Measurements from ENCODE around the gene PDE7B. TPM values are rescaled to one million over a fixed set of nuclear protein-coding genes. Genes with fewer than 3 reads are reported as not detected.

PDE7B gene
- total and polyA plus RNA-seq, 3 experiments from 2014 or later = 0.04 to 0.24 (median 0.07) TPM

DNA sequence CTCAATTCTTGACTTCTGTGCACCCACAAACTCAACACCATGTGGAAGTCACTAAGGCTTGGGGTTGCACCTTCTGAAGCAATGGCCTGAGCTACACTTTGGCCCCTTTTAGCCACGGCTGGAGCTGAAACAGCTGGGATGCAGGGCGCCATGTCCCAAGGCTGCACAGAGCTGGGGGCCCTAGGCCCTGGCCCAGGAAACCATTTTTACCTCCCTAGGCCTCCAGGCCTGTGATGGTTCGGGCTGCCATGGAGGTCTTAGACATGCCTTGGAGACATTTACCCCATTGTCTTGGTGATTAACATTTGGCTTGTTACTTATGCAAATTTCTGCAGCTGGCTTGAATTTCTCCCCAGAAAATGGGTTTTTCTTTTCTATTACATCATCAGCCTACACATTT, 311.8 kb downstream of the PDE7B start:
- H3K4me3 Mint-ChIP-seq = no peak overlapping the region
- no peak overlapping the region for H3K27ac Mint-ChIP-seq
- Histone ChIP-seq H3K9me3 (ENCODE audit: low read length) (no peaks in the 10 kb centered on the region), H3K4me3 (ENCODE audit: low read length) (no peak overlapping the region), H3K27me3 (ENCODE audit: insufficient read depth, low read length, poor library complexity, severe bottlenecking) (no peaks in the 10 kb centered on the region), H3K27ac (ENCODE audit: low read depth, low read length) (no peak overlapping the region), H3K36me3 (ENCODE audit: insufficient read depth, low read length) (no peaks in the 10 kb centered on the region), H3K4me1 (ENCODE audit: insufficient read depth, low read length) (no peaks in the 10 kb centered on the region)
- CTCF ChIA-PET = no interaction called here
- no peak for DNase-seq
- peaks cover 3 to 19% of the 10 kb centered on the region in 2 donors for H3K27me3 Mint-ChIP-seq
- H3K4me1 Mint-ChIP-seq = no peaks in the 10 kb centered on the region
- POLR2A ChIA-PET = no interaction called here
- no peaks in the 10 kb centered on the region for H3K9me3 Mint-ChIP-seq
- H3K36me3 Mint-ChIP-seq = no peaks in the 10 kb centered on the region

DNA sequence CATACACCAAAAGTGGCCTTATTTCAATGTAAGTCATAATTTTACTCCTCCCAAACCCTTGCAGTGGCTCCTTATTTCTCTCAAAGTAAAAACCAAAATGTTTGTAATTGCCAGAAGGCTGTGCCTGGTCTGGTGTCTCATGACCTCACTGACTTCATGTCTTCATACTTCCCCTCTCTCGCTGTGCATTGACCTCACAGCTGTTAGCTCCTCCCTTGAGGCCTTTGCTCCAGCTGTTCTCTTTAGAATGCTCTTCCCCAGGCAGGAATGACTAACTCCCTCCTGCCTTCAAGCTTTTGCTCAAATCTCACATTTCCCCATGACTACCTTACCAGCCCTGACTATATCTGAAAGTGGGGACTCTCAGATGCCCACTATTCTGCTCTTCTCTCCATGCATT, 315.3 kb downstream of the PDE7B start:
- POLR2A ChIA-PET = no interaction called here
- no peak overlapping the region for H3K4me3 Mint-ChIP-seq
- Histone ChIP-seq H3K9me3 (ENCODE audit: low read length) (no peaks in the 10 kb centered on the region), H3K36me3 (ENCODE audit: insufficient read depth, low read length) (no peaks in the 10 kb centered on the region), H3K27ac (ENCODE audit: low read depth, low read length) (no peak overlapping the region), H3K4me1 (ENCODE audit: insufficient read depth, low read length) (no peaks in the 10 kb centered on the region), H3K4me3 (ENCODE audit: low read length) (no peak overlapping the region), H3K27me3 (ENCODE audit: insufficient read depth, low read length, poor library complexity, severe bottlenecking) (no peaks in the 10 kb centered on the region)
- CTCF ChIA-PET = no interaction called here
- no peaks in the 10 kb centered on the region for H3K36me3 Mint-ChIP-seq
- H3K27ac Mint-ChIP-seq = no peak overlapping the region
- no peaks in the 10 kb centered on the region for H3K4me1 Mint-ChIP-seq
- DNase-seq = no peak
- H3K27me3 Mint-ChIP-seq = peaks cover 3 to 18% of the 10 kb centered on the region in 2 donors
- peaks cover 0 to 2% (median 0%) of the 10 kb centered on the region in 5 donors for H3K9me3 Mint-ChIP-seq

- ChIA-PET CTCF (no interaction called here), POLR2A (no interaction called here)
- DNase-seq = no peak
- no peaks in the 10 kb centered on the region for H3K36me3 Mint-ChIP-seq
- peaks cover 4 to 17% of the 10 kb centered on the region in 2 donors for H3K27me3 Mint-ChIP-seq
- peaks cover 0 to 2% (median 0%) of the 10 kb centered on the region in 5 donors for H3K9me3 Mint-ChIP-seq
- no peak overlapping the region for H3K27ac Mint-ChIP-seq
- H3K36me3 ChIP-seq (ENCODE audit: insufficient read depth, low read length) = no peaks in the 10 kb centered on the region
- H3K4me3 Mint-ChIP-seq = no peak overlapping the region
- no peaks in the 10 kb centered on the region for H3K9me3 ChIP-seq (ENCODE audit: low read length)
- no peak overlapping the region for H3K4me3 ChIP-seq (ENCODE audit: low read length)
- H3K27ac ChIP-seq (ENCODE audit: low read depth, low read length) = no peak overlapping the region
- no peaks in the 10 kb centered on the region for H3K27me3 ChIP-seq (ENCODE audit: insufficient read depth, low read length, poor library complexity, severe bottlenecking)
- H3K4me1 ChIP-seq (ENCODE audit: insufficient read depth, low read length) = no peaks in the 10 kb centered on the region
- no peaks in the 10 kb centered on the region for H3K4me1 Mint-ChIP-seq
Observed at GRCh38 chr6:136169394-136170148, 318.1 kb downstream of the PDE7B start.

GRCh38 chr6:136171231-136171630, 319.7 kb downstream of the PDE7B start:
- H3K4me3 Mint-ChIP-seq = no peak overlapping the region
- no peaks in the 10 kb centered on the region for H3K27me3 ChIP-seq (ENCODE audit: insufficient read depth, low read length, poor library complexity, severe bottlenecking)
- no peaks in the 10 kb centered on the region for H3K4me1 Mint-ChIP-seq
- H3K36me3 Mint-ChIP-seq = no peaks in the 10 kb centered on the region
- H3K27me3 Mint-ChIP-seq = peaks cover 4 to 17% of the 10 kb centered on the region in 2 donors
- H3K36me3 ChIP-seq (ENCODE audit: insufficient read depth, low read length) = no peaks in the 10 kb centered on the region
- DNase-seq = no peak
- H3K9me3 Mint-ChIP-seq = peaks cover 0 to 2% (median 0%) of the 10 kb centered on the region in 5 donors
- no peak overlapping the region for H3K27ac ChIP-seq (ENCODE audit: low read depth, low read length)
- H3K4me1 ChIP-seq (ENCODE audit: insufficient read depth, low read length) = no peaks in the 10 kb centered on the region
- CTCF ChIA-PET = no interaction called here
- H3K9me3 ChIP-seq (ENCODE audit: low read length) = no peaks in the 10 kb centered on the region
- H3K4me3 ChIP-seq (ENCODE audit: low read length) = no peak overlapping the region
- POLR2A ChIA-PET = no interaction called here
- no peak overlapping the region for H3K27ac Mint-ChIP-seq

- Histone ChIP-seq H3K9me3 (ENCODE audit: low read length) (no peaks in the 10 kb centered on the region), H3K27ac (ENCODE audit: low read depth, low read length) (no peak overlapping the region), H3K27me3 (ENCODE audit: insufficient read depth, low read length, poor library complexity, severe bottlenecking) (no peaks in the 10 kb centered on the region), H3K4me3 (ENCODE audit: low read length) (no peak overlapping the region), H3K4me1 (ENCODE audit: insufficient read depth, low read length) (no peaks in the 10 kb centered on the region), H3K36me3 (ENCODE audit: insufficient read depth, low read length) (no peaks in the 10 kb centered on the region)
- H3K27me3 Mint-ChIP-seq = peaks cover 4 to 29% of the 10 kb centered on the region in 2 donors
- no peak for DNase-seq
- H3K27ac Mint-ChIP-seq = no peak overlapping the region
- no peaks in the 10 kb centered on the region for H3K36me3 Mint-ChIP-seq
- ChIA-PET POLR2A (no interaction called here), CTCF (no interaction called here)
- no peak overlapping the region for H3K4me3 Mint-ChIP-seq
- peaks cover 0 to 2% (median 0%) of the 10 kb centered on the region in 5 donors for H3K9me3 Mint-ChIP-seq
- H3K4me1 Mint-ChIP-seq = no peaks in the 10 kb centered on the region
Observed at GRCh38 chr6:136173519-136174507, 322.3 kb downstream of the PDE7B start.

- DNase-seq = no peak
- H3K36me3 Mint-ChIP-seq = no peaks in the 10 kb centered on the region
- Histone ChIP-seq H3K27ac (ENCODE audit: low read depth, low read length) (no peak overlapping the region), H3K4me3 (ENCODE audit: low read length) (no peak overlapping the region), H3K27me3 (ENCODE audit: insufficient read depth, low read length, poor library complexity, severe bottlenecking) (no peaks in the 10 kb centered on the region), H3K36me3 (ENCODE audit: insufficient read depth, low read length) (no peaks in the 10 kb centered on the region), H3K4me1 (ENCODE audit: insufficient read depth, low read length) (no peaks in the 10 kb centered on the region), H3K9me3 (ENCODE audit: low read length) (no peaks in the 10 kb centered on the region)
- no peak overlapping the region for H3K4me3 Mint-ChIP-seq
- POLR2A ChIA-PET = no interaction called here
- H3K4me1 Mint-ChIP-seq = no peaks in the 10 kb centered on the region
- CTCF ChIA-PET = no interaction called here
- no peak overlapping the region for H3K27ac Mint-ChIP-seq
- peaks cover 0 to 2% (median 0%) of the 10 kb centered on the region in 5 donors for H3K9me3 Mint-ChIP-seq
- H3K27me3 Mint-ChIP-seq = peaks cover 4 to 29% of the 10 kb centered on the region in 2 donors
Observed at GRCh38 chr6:136174510-136174909, 323.0 kb downstream of the PDE7B start.

DNA sequence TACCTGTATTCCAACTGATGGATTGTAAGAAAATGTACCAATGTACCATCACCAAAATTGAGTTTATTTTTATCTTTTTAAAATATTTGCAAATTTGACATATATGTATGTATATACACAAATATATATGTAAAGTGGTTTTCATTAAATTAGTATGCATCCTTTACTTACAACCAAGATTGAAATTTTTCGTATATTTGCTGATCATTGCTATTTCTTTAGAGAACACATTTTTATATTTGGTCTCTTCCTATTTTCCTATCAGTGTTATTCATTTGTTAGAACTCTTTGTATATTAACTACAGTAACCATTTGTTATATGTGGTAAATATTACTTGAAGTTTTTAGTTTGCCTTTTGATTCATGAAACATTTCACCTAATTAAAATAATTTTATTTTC, 324.4 kb downstream of the PDE7B start:
- H3K27ac ChIP-seq (ENCODE audit: low read depth, low read length) = no peak overlapping the region
- H3K27me3 Mint-ChIP-seq = peaks cover 4 to 33% of the 10 kb centered on the region in 2 donors
- peaks cover 0 to 1% (median 0%) of the 10 kb centered on the region in 5 donors for H3K9me3 Mint-ChIP-seq
- no peaks in the 10 kb centered on the region for H3K4me1 Mint-ChIP-seq
- CTCF ChIA-PET = no interaction called here
- POLR2A ChIA-PET = no interaction called here
- no peak overlapping the region for H3K27ac Mint-ChIP-seq
- H3K27me3 ChIP-seq (ENCODE audit: insufficient read depth, low read length, poor library complexity, severe bottlenecking) = no peaks in the 10 kb centered on the region
- no peak overlapping the region for H3K4me3 ChIP-seq (ENCODE audit: low read length)
- H3K36me3 Mint-ChIP-seq = no peaks in the 10 kb centered on the region
- no peaks in the 10 kb centered on the region for H3K36me3 ChIP-seq (ENCODE audit: insufficient read depth, low read length)
- no peaks in the 10 kb centered on the region for H3K9me3 ChIP-seq (ENCODE audit: low read length)
- DNase-seq = no peak
- H3K4me3 Mint-ChIP-seq = no peak overlapping the region
- no peaks in the 10 kb centered on the region for H3K4me1 ChIP-seq (ENCODE audit: insufficient read depth, low read length)

DNA sequence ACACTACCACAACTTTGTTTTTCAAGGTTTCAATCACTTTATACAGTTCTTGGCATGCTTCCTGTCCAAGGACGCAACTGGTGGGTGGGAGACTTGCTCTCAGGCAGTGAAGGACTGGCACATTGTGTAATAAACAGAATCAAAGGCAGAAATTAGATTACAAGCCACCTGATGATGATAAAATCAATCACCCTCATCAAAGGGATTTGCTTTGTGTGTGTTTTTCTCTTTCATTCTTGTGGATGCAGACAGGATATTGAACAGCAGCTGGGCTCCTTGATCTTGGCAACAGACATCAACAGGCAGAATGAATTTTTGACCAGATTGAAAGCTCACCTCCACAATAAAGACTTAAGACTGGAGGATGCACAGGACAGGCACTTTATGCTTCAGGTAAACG, 327.2 kb downstream of the PDE7B start:
- Histone ChIP-seq H3K36me3 (ENCODE audit: insufficient read depth, low read length) (no peaks in the 10 kb centered on the region), H3K4me3 (ENCODE audit: low read length) (no peak overlapping the region), H3K27ac (ENCODE audit: low read depth, low read length) (no peak overlapping the region), H3K27me3 (ENCODE audit: insufficient read depth, low read length, poor library complexity, severe bottlenecking) (no peaks in the 10 kb centered on the region), H3K9me3 (ENCODE audit: low read length) (no peaks in the 10 kb centered on the region), H3K4me1 (ENCODE audit: insufficient read depth, low read length) (no peaks in the 10 kb centered on the region)
- no peak for DNase-seq
- Mint-ChIP-seq H3K4me1 (no peaks in the 10 kb centered on the region), H3K36me3 (no peaks in the 10 kb centered on the region), H3K27me3 (peaks cover 3 to 46% of the 10 kb centered on the region in 2 donors), H3K27ac (no peak overlapping the region), H3K9me3 (no peaks in the 10 kb centered on the region), H3K4me3 (no peak overlapping the region)
- CTCF ChIA-PET = no interaction called here
- POLR2A ChIA-PET = no interaction called here

All from CD8-positive, alpha-beta memory T cell (primary cell).